ENCODE data around the gene ELK3. TPM values are rescaled to one million over a fixed set of nuclear protein-coding genes. Genes with fewer than 3 reads are reported as not detected.

The ELK3 gene
- total RNA-seq, 1 donor from 2014 or later: 5.3 TPM

- DNase-seq (ENCODE audit: low read depth) (no peak), FAIRE-seq (no peak)
- no peaks in the 10 kb centered on the region for H3K27me3 ChIP-seq (ENCODE audit: control insufficient read depth, insufficient read depth, low read length)
- H3K4me3 ChIP-seq (ENCODE audit: low read depth, low read length): no peak overlapping the region
- no peak for TF ChIP-seq CTCF (IDR thresholded peaks at IDR 0.05; ENCODE audit: insufficient read depth, low read length, severe bottlenecking)
- peaks cover 16% of the 10 kb centered on the region for H3K36me3 ChIP-seq (ENCODE audit: control insufficient read depth, insufficient read depth, low read length)
Observed at GRCh38 chr12:96248136-96248931, 54.2 kb downstream of the ELK3 start.

GRCh38 chr12:96249196-96250118 is 55.3 kb downstream of the ELK3 start:
- no peak overlapping the region for H3K4me3 ChIP-seq (ENCODE audit: low read depth, low read length)
- DNase-seq (ENCODE audit: low read depth) (no peak), FAIRE-seq (no peak)
- H3K27me3 ChIP-seq (ENCODE audit: control insufficient read depth, insufficient read depth, low read length): no peaks in the 10 kb centered on the region
- no peak for TF ChIP-seq CTCF (IDR thresholded peaks at IDR 0.05; ENCODE audit: insufficient read depth, low read length, severe bottlenecking)
- H3K36me3 ChIP-seq (ENCODE audit: control insufficient read depth, insufficient read depth, low read length): peaks cover 16% of the 10 kb centered on the region

DNA sequence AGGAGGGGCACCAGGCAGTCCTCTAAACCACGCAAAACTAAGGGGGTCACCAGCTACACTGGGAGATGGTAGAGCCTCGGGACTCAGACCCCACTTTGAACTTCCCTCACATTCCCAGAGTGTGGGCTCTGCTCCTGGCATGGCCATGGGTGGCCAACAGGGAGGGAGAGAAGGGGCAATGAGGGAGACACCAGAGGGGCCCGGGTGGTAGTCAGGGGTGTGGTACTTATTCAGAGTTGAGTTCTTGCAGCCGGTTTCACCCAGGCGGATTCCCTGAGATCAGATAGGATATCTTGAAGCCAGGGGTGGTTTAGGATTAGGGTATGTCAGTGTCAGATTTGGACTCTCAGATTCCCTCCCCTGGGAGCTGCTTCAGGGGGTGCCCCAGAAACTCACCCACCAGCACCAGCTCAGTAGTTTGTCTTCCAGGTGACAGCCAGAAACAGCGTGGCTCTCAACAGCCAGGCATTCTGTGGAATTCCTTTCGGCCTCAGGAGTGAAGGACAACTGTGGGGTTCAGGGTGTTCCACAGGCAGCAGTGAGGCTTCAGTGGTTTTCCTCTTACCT is 56.0 kb downstream of the ELK3 start:
- TF ChIP-seq CTCF (IDR thresholded peaks at IDR 0.05; ENCODE audit: insufficient read depth, low read length, severe bottlenecking): no peak
- Histone ChIP-seq H3K4me3 (ENCODE audit: low read depth, low read length) (no peak overlapping the region), H3K36me3 (ENCODE audit: control insufficient read depth, insufficient read depth, low read length) (peaks cover 14% of the 10 kb centered on the region), H3K27me3 (ENCODE audit: control insufficient read depth, insufficient read depth, low read length) (no peaks in the 10 kb centered on the region)
- DNase-seq (ENCODE audit: low read depth) (no peak), FAIRE-seq (no peak)

DNA sequence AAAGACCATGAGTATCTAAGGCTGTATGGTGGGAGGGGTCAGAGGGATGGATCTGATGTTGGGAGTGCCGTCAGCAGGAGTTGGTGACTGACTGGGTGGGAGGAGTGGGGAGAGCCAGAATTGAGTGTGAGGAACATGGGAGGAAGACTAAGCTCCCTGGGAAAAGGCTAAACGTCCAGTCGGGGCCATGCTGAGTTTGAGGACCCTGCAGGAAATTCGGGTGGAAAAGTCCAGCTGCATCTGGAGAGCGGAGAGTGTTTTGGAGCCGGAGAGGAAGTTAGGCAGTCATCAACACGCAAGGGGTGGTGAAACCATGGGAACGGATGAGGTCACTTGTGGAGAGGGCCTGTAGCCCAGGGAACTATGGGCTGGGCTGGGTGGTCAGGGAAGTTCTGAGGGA is 60.9 kb downstream of the ELK3 start:
- Histone ChIP-seq H3K36me3 (ENCODE audit: control insufficient read depth, insufficient read depth, low read length) (peaks cover 3% of the 10 kb centered on the region), H3K4me3 (ENCODE audit: low read depth, low read length) (no peak overlapping the region), H3K27me3 (ENCODE audit: control insufficient read depth, insufficient read depth, low read length) (no peaks in the 10 kb centered on the region)
- no peak for DNase-seq (ENCODE audit: low read depth)
- FAIRE-seq: no peak
- no peak for TF ChIP-seq CTCF (IDR thresholded peaks at IDR 0.05; ENCODE audit: insufficient read depth, low read length, severe bottlenecking)

DNA sequence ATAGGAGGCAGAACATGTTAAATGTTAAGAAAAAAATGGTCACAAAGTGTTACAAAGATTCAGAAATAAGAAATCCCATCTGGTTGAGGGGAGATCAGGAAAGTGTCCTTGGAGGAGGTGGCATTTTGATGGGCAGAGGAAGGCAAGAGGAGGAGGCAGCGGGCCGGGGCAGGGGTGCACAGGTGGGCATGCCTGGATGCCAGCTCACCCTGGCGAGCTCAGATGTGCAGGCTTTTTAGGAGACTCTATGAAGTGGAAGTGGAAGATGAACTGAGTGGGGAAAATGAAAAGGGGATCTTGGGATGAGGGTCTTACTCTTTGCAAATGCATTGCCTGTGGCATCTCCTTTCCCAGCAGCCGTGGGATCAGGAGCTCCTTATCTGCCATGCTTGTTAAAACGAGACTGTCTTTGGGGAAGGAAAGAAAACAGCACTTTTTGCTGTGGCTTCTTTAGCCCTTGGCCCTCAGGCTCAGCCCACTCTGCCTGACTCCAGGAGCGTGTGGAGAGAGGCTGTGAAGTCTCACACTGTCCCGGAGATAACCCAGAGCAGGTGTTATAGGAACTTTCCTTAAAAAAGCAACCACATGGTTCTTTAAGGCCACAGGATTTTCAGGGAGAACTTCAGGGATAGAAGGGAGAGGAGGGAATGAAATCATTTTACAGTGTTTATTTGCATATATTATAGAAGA is 62.6 kb downstream of the ELK3 start:
- FAIRE-seq: no peak
- H3K4me3 ChIP-seq (ENCODE audit: low read depth, low read length): no peak overlapping the region
- no peak for TF ChIP-seq CTCF (IDR thresholded peaks at IDR 0.05; ENCODE audit: insufficient read depth, low read length, severe bottlenecking)
- H3K27me3 ChIP-seq (ENCODE audit: control insufficient read depth, insufficient read depth, low read length): no peaks in the 10 kb centered on the region
- H3K36me3 ChIP-seq (ENCODE audit: control insufficient read depth, insufficient read depth, low read length): peaks cover 6% of the 10 kb centered on the region
- DNase-seq (ENCODE audit: low read depth): no peak

Measured in bronchial epithelial cell (primary cell).